ENCODE measurements around the gene CNN1. TPM values are rescaled to one million over a fixed set of nuclear protein-coding genes. Genes with fewer than 3 reads are reported as not detected.
"Not testable (repeated sequence)": the region's sequence is repeated elsewhere in the genome, so short reads cannot be mapped to it uniquely, and the experiment has no call there.

Gene CNN1
- total RNA-seq, 1 donor from 2014 or later = 3.2 TPM

DNA sequence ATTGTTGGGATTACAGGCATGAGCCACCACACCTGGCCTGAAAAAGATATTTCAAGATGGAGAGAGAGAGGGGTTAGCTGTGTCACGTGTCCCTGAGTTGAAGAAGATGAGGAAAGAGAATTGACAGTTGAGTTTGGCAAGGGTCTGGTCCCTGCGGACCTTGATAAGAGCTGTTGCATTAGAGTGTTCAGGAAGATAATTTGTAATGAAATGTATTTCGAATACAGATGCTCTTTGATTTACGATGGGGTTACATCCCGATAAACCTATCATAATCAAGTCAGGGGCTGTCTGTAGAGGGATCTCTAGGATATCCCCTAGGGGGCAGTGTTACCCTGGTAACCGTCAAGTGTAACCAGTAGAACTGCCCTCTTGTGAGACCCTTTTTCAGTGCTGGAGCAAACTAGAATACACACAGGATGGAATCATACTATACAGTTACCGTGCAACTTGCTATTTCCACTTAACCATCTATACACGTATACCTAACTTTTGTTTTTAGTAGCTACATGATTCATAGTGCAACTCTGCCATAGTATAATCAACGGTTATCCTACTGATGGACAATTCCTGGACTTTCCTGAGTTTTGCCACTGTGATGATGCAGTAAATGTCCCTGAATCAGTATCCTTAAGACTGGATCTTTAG, 21.9 kb downstream of the CNN1 start:
- Mint-ChIP-seq H3K36me3 (ENCODE audit: insufficient read depth) (peaks cover 3% of the 10 kb centered on the region), H3K27me3 (no peaks in the 10 kb centered on the region), H3K27ac (peak overlapping the region; percentile 68), H3K4me1 (ENCODE audit: low read depth) (peaks cover 19% of the 10 kb centered on the region), H3K9me3 (ENCODE audit: low read depth) (no peaks in the 10 kb centered on the region), H3K4me3 (ENCODE audit: low read depth) (peak overlapping the region; percentile 77)
- peak; percentile 21 for DNase-seq (ENCODE audit: low spot score, unreplicated experiment)
- TF ChIP-seq, protein P1, sequence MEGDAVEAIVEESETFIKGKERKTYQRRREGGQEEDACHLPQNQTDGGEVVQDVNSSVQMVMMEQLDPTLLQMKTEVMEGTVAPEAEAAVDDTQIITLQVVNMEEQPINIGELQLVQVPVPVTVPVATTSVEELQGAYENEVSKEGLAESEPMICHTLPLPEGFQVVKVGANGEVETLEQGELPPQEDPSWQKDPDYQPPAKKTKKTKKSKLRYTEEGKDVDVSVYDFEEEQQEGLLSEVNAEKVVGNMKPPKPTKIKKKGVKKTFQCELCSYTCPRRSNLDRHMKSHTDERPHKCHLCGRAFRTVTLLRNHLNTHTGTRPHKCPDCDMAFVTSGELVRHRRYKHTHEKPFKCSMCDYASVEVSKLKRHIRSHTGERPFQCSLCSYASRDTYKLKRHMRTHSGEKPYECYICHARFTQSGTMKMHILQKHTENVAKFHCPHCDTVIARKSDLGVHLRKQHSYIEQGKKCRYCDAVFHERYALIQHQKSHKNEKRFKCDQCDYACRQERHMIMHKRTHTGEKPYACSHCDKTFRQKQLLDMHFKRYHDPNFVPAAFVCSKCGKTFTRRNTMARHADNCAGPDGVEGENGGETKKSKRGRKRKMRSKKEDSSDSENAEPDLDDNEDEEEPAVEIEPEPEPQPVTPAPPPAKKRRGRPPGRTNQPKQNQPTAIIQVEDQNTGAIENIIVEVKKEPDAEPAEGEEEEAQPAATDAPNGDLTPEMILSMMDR (IDR thresholded peaks at IDR 0.05; ENCODE audit: unreplicated experiment) = peak; percentile 66

DNA sequence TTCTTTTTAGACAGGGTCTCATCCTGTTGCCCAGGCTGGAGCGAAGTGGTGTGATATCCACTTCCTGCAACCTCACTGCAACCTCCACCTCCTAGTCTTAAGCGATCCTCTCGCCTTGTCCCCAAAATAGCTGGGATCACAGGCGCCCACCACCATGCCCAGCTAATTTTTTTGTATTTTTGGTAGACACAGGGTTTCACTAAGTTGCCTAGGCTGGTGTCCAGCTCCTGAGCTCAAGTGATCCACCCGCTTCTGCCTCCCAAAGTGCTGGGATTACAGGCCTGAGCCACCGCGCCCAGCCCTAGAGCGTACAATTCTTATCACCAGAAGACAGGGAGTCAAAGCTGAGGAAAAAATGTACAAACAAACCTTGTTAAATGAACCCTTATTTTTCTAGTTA, 24.9 kb downstream of the CNN1 start:
- Mint-ChIP-seq H3K27ac (peak overlapping the region; percentile 71), H3K4me1 (ENCODE audit: low read depth) (peaks cover 11% of the 10 kb centered on the region), H3K4me3 (ENCODE audit: low read depth) (no peak overlapping the region), H3K9me3 (ENCODE audit: low read depth) (no peaks in the 10 kb centered on the region), H3K27me3 (no peaks in the 10 kb centered on the region), H3K36me3 (ENCODE audit: insufficient read depth) (no peaks in the 10 kb centered on the region)
- TF ChIP-seq, protein P1 (IDR thresholded peaks at IDR 0.05; ENCODE audit: unreplicated experiment) = no peak
- DNase-seq (ENCODE audit: low spot score, unreplicated experiment) = no peak

DNA sequence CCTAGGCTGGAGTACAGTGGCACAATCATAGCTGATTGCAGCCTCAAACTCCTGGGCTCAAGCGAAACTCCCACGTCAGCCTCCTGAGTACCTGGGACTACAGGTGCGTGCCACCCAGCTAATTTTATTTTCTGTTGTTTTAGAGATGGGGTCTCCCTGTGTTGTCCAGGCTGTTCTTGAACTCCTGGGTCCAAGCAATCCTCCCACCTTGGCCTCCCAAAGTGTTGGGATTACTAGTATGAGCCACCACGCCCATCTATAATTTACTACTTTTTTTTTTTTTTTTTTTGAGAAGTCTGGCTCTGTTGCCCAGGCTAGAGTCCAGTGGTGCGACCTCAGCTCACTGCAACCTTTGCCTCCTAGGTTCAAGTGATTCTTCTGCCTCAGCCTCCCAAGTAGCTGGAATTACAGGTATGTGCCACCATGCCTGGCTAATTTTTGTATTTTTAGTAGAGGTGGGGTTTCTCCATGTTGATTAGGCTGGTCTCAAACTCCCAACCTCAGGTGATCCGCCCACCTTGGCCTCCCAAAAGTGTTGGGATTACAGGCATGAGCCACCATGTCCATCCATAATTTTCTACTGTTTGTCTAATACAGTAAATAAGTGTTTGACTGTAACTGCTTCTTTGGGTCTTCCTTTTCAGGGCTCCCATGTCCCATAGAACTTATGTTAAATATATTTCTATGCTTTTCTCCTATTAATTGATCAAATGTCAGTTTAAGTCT, 25.6 kb downstream of the CNN1 start:
- not testable (repeated sequence) for H3K9me3 Mint-ChIP-seq (ENCODE audit: low read depth); H3K27me3 Mint-ChIP-seq
- H3K27ac Mint-ChIP-seq = peak overlapping the region; percentile 26

DNA sequence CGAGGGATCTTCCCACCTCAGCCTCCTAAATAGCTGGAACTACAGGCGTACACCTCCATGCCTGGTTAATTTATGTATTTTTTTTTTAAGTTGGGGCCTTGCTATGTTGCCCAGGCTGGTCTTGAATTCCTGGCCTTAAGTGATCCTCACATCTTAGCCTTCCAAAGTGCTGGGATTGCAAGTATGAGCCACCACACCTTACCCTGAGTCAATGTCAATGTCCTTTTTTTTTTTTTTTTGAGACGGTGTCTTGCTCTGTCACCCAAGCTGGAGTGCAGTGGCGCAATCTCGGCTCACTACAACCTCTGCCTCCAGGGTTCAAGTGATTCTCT, 27.0 kb downstream of the CNN1 start:
- H3K4me3 Mint-ChIP-seq (ENCODE audit: low read depth); H3K9me3 Mint-ChIP-seq (ENCODE audit: low read depth); H3K27me3 Mint-ChIP-seq; H3K36me3 Mint-ChIP-seq (ENCODE audit: insufficient read depth); H3K27ac Mint-ChIP-seq; DNase-seq (ENCODE audit: low spot score, unreplicated experiment); H3K4me1 Mint-ChIP-seq (ENCODE audit: low read depth): not testable (repeated sequence)

More for the DNA sequence above, 25.6 kb downstream of the CNN1 start:
- DNase-seq (ENCODE audit: low spot score, unreplicated experiment); H3K36me3 Mint-ChIP-seq (ENCODE audit: insufficient read depth); H3K4me3 Mint-ChIP-seq (ENCODE audit: low read depth); H3K4me1 Mint-ChIP-seq (ENCODE audit: low read depth): not testable (repeated sequence)

DNA sequence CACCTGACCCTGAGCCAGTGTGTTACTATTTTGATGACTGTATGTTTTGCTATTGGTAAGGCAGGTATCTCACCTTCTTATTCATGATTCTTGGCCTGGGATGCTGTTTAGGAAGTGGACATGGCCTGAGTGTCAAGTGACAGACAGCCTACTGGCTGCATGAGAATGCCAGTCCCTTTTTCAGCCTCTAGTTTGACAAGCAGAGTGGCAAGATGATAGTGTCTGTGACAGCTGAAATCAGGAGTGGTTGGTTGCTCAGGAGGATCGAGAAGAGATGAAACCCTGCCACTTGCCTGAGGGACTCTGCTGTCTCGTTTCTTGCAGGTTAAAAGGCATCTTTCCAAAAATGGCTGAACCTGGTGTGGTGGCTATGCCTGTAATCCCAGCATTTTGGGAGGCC, 27.5 kb downstream of the CNN1 start:
- TF ChIP-seq, protein P1 (IDR thresholded peaks at IDR 0.05; ENCODE audit: unreplicated experiment) = no peak
- Mint-ChIP-seq H3K4me3 (ENCODE audit: low read depth) (no peak overlapping the region), H3K36me3 (ENCODE audit: insufficient read depth) (no peaks in the 10 kb centered on the region), H3K4me1 (ENCODE audit: low read depth) (no peaks in the 10 kb centered on the region), H3K27me3 (no peaks in the 10 kb centered on the region), H3K9me3 (ENCODE audit: low read depth) (no peaks in the 10 kb centered on the region), H3K27ac (no peak overlapping the region)
- no peak for DNase-seq (ENCODE audit: low spot score, unreplicated experiment)

DNA sequence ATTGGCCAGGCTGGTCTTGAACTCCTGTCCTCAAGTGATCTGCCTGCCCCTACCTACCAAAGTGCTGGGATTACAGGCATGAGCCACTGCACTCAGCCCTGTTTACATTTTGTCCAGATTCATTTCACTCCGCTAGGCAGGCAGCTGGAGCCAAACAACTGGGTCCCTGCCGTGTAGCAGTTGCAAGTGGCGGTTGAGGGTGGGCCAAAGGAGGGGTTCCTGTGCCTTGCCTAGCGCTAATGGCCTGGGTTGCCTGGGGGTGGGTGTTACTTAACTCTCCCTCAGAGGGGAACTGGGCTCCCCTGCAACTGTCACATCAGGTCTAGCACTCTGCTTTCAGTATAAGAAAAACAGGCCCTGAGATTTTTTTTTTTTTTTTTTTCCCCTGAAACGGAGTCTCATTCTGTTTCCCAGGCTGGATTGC, 31.4 kb downstream of the CNN1 start:
- H3K27me3 Mint-ChIP-seq = no peaks in the 10 kb centered on the region
- no peak for DNase-seq (ENCODE audit: low spot score, unreplicated experiment)
- H3K4me3 Mint-ChIP-seq (ENCODE audit: low read depth) = no peak overlapping the region
- TF ChIP-seq, protein P1 (IDR thresholded peaks at IDR 0.05; ENCODE audit: unreplicated experiment) = no peak
- no peaks in the 10 kb centered on the region for H3K9me3 Mint-ChIP-seq (ENCODE audit: low read depth)
- H3K36me3 Mint-ChIP-seq (ENCODE audit: insufficient read depth) = no peaks in the 10 kb centered on the region
- H3K4me1 Mint-ChIP-seq (ENCODE audit: low read depth) = no peaks in the 10 kb centered on the region
- no peak overlapping the region for H3K27ac Mint-ChIP-seq

DNA sequence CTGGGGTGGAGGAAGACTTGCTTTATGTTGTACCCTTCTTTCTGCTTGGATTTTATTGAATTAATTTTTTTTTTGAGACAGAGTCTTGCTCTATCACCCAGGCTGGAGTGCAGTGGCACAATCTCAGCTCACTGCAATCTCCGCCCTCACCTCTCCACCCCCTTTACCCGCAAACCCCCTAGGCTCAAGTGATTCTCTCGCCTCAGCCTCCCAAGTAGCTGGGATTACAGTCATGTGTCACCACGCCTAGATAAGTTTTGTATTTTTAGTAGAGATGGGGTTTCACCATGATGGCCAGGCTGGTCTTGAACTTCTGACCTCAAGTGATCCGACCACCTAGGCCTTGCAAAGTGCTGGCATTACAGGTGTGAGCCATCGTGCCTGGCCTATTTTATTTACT, 34.7 kb downstream of the CNN1 start:
- H3K9me3 Mint-ChIP-seq (ENCODE audit: low read depth); H3K27ac Mint-ChIP-seq; H3K27me3 Mint-ChIP-seq; DNase-seq (ENCODE audit: low spot score, unreplicated experiment); H3K4me3 Mint-ChIP-seq (ENCODE audit: low read depth); H3K4me1 Mint-ChIP-seq (ENCODE audit: low read depth); H3K36me3 Mint-ChIP-seq (ENCODE audit: insufficient read depth): not testable (repeated sequence)

DNA sequence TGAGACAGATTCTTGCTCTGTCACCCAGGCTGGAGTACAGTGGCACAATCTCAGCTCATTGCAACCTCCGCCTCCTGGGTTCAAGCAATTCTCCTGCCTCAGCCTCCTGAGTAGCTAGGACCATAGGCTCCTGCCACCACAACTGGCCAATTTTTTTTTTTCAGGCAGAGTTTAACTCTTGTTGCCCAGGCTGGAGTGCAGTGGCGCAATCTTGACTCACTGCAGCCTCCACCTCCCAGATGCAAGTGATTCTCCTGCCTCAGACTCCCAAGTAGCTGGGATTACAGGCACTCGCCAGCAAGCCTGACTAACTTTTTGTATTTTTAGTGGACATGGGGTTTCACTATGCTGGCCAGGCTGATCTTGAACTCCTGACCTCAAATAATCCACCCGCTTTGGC, 35.1 kb downstream of the CNN1 start:
- not testable (repeated sequence) for H3K36me3 Mint-ChIP-seq (ENCODE audit: insufficient read depth); H3K27ac Mint-ChIP-seq; H3K27me3 Mint-ChIP-seq; H3K4me1 Mint-ChIP-seq (ENCODE audit: low read depth); H3K4me3 Mint-ChIP-seq (ENCODE audit: low read depth); H3K9me3 Mint-ChIP-seq (ENCODE audit: low read depth); DNase-seq (ENCODE audit: low spot score, unreplicated experiment)
